ENCODE data around the gene SCAMP4.

Gene SCAMP4

GRCh38 chr19:1968279-1969175, 63.3 kb downstream of the SCAMP4 start:
- DNase-seq = no peak

GRCh38 chr19:1969176-1970002, 64.2 kb downstream of the SCAMP4 start:
- no peak for DNase-seq

GRCh38 chr19:1970003-1970805, 65.0 kb downstream of the SCAMP4 start:
- no peak for DNase-seq

- no peak for DNase-seq
Observed at GRCh38 chr19:1970806-1971502, 65.8 kb downstream of the SCAMP4 start.

- DNase-seq = no peak
Observed at GRCh38 chr19:1974381-1975161, 69.4 kb downstream of the SCAMP4 start.

GRCh38 chr19:1975162-1975480, 69.9 kb downstream of the SCAMP4 start:
- DNase-seq = no peak

Measured in NCI-H187 (cell line).